ENCODE data around the gene FANCM. TPM values are rescaled to one million over a fixed set of nuclear protein-coding genes. Genes with fewer than 3 reads are reported as not detected.

Gene FANCM
- total and polyA plus RNA-seq, 2 experiments from 2014 or later, result 19.6 to 21.1 TPM

DNA sequence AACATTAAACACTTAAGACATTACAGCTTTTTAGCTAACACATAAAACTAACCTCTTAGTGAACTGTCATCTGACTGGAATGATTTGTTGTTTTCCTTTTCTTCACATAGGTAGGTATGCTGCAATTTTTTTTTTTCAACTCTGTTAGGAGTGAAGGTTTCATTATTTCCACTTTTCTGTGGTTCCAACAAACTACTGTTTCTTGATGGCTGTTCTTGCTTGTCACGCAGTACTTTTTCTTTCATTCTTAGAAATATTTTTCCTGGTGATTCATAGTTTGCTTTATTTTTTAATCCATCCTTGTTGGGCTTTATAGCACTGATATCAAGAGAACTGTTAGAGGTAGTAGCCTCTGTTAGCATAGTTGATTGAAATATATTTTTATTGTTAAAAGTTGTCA is 111.0 kb downstream of the FANCM start:
- Histone ChIP-seq H3F3A (replicated peaks; ENCODE audit: low read depth) (no peaks in the 10 kb centered on the region), H4K20me1 (replicated peaks; ENCODE audit: insufficient read depth) (peaks cover 58% of the 10 kb centered on the region), H3K79me2 (replicated peaks; ENCODE audit: insufficient read depth) (peaks cover 100% of the 10 kb centered on the region), H3K9me2 (ENCODE audit: insufficient read depth) (no peaks in the 10 kb centered on the region), H3K27me3 (ENCODE audit: insufficient read depth) (no peaks in the 10 kb centered on the region), H3K4me1 (ENCODE audit: insufficient read depth) (peaks cover 8% of the 10 kb centered on the region), H3K4me3 (no peak overlapping the region), H2AFZ (no peak overlapping the region), H3K36me3 (ENCODE audit: insufficient read depth) (peaks cover 10% of the 10 kb centered on the region; the same call in 1 of the 2 replicates), H3K27ac (ENCODE audit: low read depth) (no peak overlapping the region), H3K4me2 (peak overlapping the region; percentile 24; the same call in 1 of the 2 replicates)
- no peaks in the 10 kb centered on the region for H3K9me3 Mint-ChIP-seq
- H3K4me1 Mint-ChIP-seq, result peaks cover 10% of the 10 kb centered on the region; the same call in 2 of the 3 replicates
- H3K36me3 Mint-ChIP-seq (ENCODE audit: low read depth), result peaks cover 7% of the 10 kb centered on the region; the same call in 2 of the 3 replicates
- ATAC-seq, result no peak
- TF ChIP-seq NANOG (IDR thresholded peaks at IDR 0.05; ENCODE audit: borderline replicate concordance) (no peak), ZNF114 (CRISPR knock-in tag; IDR thresholded peaks at IDR 0.05) (no peak), ZNF331 (CRISPR knock-in tag; IDR thresholded peaks at IDR 0.05; ENCODE audit: low read depth) (no peak), EZH2 (IDR thresholded peaks at IDR 0.05; ENCODE audit: low read depth, unreplicated experiment) (no peak), POLR2AphosphoS5 (IDR thresholded peaks at IDR 0.05; ENCODE audit: low read depth) (no peak), EZH2phosphoT487 (IDR thresholded peaks at IDR 0.05; ENCODE audit: unreplicated experiment) (no peak), JUNB (IDR thresholded peaks at IDR 0.05; ENCODE audit: unreplicated experiment) (no peak), CREB1 (CRISPR knock-in tag; IDR thresholded peaks at IDR 0.05; ENCODE audit: low read depth) (no peak)
- TF ChIP-seq, protein P1, sequence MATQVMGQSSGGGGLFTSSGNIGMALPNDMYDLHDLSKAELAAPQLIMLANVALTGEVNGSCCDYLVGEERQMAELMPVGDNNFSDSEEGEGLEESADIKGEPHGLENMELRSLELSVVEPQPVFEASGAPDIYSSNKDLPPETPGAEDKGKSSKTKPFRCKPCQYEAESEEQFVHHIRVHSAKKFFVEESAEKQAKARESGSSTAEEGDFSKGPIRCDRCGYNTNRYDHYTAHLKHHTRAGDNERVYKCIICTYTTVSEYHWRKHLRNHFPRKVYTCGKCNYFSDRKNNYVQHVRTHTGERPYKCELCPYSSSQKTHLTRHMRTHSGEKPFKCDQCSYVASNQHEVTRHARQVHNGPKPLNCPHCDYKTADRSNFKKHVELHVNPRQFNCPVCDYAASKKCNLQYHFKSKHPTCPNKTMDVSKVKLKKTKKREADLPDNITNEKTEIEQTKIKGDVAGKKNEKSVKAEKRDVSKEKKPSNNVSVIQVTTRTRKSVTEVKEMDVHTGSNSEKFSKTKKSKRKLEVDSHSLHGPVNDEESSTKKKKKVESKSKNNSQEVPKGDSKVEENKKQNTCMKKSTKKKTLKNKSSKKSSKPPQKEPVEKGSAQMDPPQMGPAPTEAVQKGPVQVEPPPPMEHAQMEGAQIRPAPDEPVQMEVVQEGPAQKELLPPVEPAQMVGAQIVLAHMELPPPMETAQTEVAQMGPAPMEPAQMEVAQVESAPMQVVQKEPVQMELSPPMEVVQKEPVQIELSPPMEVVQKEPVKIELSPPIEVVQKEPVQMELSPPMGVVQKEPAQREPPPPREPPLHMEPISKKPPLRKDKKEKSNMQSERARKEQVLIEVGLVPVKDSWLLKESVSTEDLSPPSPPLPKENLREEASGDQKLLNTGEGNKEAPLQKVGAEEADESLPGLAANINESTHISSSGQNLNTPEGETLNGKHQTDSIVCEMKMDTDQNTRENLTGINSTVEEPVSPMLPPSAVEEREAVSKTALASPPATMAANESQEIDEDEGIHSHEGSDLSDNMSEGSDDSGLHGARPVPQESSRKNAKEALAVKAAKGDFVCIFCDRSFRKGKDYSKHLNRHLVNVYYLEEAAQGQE (IDR thresholded peaks at IDR 0.05; ENCODE audit: unreplicated experiment), result no peak
- TF ChIP-seq, protein P2, sequence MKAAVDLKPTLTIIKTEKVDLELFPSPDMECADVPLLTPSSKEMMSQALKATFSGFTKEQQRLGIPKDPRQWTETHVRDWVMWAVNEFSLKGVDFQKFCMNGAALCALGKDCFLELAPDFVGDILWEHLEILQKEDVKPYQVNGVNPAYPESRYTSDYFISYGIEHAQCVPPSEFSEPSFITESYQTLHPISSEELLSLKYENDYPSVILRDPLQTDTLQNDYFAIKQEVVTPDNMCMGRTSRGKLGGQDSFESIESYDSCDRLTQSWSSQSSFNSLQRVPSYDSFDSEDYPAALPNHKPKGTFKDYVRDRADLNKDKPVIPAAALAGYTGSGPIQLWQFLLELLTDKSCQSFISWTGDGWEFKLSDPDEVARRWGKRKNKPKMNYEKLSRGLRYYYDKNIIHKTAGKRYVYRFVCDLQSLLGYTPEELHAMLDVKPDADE (IDR thresholded peaks at IDR 0.05), result no peak
- TF ChIP-seq, protein P3, sequence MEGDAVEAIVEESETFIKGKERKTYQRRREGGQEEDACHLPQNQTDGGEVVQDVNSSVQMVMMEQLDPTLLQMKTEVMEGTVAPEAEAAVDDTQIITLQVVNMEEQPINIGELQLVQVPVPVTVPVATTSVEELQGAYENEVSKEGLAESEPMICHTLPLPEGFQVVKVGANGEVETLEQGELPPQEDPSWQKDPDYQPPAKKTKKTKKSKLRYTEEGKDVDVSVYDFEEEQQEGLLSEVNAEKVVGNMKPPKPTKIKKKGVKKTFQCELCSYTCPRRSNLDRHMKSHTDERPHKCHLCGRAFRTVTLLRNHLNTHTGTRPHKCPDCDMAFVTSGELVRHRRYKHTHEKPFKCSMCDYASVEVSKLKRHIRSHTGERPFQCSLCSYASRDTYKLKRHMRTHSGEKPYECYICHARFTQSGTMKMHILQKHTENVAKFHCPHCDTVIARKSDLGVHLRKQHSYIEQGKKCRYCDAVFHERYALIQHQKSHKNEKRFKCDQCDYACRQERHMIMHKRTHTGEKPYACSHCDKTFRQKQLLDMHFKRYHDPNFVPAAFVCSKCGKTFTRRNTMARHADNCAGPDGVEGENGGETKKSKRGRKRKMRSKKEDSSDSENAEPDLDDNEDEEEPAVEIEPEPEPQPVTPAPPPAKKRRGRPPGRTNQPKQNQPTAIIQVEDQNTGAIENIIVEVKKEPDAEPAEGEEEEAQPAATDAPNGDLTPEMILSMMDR (conservative IDR thresholded peaks at IDR 0.05; ENCODE audit: low read depth in 2 of 2), result no peak
- TF ChIP-seq, protein P4, sequence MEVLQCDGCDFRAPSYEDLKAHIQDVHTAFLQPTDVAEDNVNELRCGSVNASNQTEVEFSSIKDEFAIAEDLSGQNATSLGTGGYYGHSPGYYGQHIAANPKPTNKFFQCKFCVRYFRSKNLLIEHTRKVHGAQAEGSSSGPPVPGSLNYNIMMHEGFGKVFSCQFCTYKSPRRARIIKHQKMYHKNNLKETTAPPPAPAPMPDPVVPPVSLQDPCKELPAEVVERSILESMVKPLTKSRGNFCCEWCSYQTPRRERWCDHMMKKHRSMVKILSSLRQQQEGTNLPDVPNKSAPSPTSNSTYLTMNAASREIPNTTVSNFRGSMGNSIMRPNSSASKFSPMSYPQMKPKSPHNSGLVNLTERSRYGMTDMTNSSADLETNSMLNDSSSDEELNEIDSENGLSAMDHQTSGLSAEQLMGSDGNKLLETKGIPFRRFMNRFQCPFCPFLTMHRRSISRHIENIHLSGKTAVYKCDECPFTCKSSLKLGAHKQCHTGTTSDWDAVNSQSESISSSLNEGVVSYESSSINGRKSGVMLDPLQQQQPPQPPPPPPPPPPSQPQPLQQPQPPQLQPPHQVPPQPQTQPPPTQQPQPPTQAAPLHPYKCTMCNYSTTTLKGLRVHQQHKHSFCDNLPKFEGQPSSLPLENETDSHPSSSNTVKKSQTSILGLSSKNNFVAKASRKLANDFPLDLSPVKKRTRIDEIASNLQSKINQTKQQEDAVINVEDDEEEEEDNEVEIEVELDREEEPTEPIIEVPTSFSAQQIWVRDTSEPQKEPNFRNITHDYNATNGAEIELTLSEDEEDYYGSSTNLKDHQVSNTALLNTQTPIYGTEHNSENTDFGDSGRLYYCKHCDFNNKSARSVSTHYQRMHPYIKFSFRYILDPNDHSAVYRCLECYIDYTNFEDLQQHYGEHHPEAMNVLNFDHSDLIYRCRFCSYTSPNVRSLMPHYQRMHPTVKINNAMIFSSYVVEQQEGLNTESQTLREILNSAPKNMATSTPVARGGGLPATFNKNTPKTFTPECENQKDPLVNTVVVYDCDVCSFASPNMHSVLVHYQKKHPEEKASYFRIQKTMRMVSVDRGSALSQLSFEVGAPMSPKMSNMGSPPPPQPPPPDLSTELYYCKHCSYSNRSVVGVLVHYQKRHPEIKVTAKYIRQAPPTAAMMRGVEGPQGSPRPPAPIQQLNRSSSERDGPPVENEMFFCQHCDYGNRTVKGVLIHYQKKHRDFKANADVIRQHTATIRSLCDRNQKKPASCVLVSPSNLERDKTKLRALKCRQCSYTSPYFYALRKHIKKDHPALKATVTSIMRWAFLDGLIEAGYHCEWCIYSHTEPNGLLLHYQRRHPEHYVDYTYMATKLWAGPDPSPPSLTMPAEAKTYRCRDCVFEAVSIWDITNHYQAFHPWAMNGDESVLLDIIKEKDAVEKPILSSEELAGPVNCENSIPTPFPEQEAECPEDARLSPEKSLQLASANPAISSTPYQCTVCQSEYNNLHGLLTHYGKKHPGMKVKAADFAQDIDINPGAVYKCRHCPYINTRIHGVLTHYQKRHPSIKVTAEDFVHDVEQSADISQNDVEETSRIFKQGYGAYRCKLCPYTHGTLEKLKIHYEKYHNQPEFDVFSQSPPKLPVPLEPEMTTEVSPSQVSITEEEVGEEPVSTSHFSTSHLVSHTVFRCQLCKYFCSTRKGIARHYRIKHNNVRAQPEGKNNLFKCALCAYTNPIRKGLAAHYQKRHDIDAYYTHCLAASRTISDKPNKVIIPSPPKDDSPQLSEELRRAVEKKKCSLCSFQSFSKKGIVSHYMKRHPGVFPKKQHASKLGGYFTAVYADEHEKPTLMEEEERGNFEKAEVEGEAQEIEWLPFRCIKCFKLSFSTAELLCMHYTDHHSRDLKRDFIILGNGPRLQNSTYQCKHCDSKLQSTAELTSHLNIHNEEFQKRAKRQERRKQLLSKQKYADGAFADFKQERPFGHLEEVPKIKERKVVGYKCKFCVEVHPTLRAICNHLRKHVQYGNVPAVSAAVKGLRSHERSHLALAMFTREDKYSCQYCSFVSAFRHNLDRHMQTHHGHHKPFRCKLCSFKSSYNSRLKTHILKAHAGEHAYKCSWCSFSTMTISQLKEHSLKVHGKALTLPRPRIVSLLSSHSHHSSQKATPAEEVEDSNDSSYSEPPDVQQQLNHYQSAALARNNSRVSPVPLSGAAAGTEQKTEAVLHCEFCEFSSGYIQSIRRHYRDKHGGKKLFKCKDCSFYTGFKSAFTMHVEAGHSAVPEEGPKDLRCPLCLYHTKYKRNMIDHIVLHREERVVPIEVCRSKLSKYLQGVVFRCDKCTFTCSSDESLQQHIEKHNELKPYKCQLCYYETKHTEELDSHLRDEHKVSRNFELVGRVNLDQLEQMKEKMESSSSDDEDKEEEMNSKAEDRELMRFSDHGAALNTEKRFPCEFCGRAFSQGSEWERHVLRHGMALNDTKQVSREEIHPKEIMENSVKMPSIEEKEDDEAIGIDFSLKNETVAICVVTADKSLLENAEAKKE (CRISPR knock-in tag; IDR thresholded peaks at IDR 0.05), result no peak
- DNase-seq (ENCODE audit: low spot score), result no peak
- no peak overlapping the region for H3K4me3 Mint-ChIP-seq
- no peak overlapping the region for H3K27ac Mint-ChIP-seq
- no peaks in the 10 kb centered on the region for H3K27me3 Mint-ChIP-seq (ENCODE audit: insufficient read depth, low read depth, poor library complexity)

Data from GM23338 (cell line).